ENCODE measurements around the gene BTBD10.
"Not testable (repeated sequence)": the region's sequence is repeated elsewhere in the genome, so short reads cannot be mapped to it uniquely, and the experiment has no call there.

The BTBD10 gene

GRCh38 chr11:13421561-13421960 is 41.5 kb downstream of the BTBD10 start:
- H3K27me3 ChIP-seq (ENCODE audit: insufficient read depth, poor library complexity, severe bottlenecking) = no peaks in the 10 kb centered on the region
- TF ChIP-seq CTCF (IDR thresholded peaks at IDR 0.05; ENCODE audit: poor library complexity, severe bottlenecking) = no peak
- no peaks in the 10 kb centered on the region for H3K9me3 ChIP-seq (ENCODE audit: severe bottlenecking)
- DNase-seq (ENCODE audit: low spot score) (no peak), ATAC-seq (ENCODE audit: low read depth) (no peak)
- H3K36me3 ChIP-seq (ENCODE audit: low read depth) = peaks cover 30% of the 10 kb centered on the region
- no peak overlapping the region for H3K4me3 ChIP-seq (ENCODE audit: severe bottlenecking)
- peaks cover 7% of the 10 kb centered on the region for H3K4me1 ChIP-seq (ENCODE audit: insufficient read depth, poor library complexity, severe bottlenecking)
- H3K27ac ChIP-seq (ENCODE audit: poor library complexity, severe bottlenecking) = no peak overlapping the region

- DNase-seq (ENCODE audit: low spot score) = no peak
- Histone ChIP-seq H3K9me3 (ENCODE audit: severe bottlenecking) (no peaks in the 10 kb centered on the region), H3K4me1 (ENCODE audit: insufficient read depth, poor library complexity, severe bottlenecking) (no peaks in the 10 kb centered on the region), H3K4me3 (ENCODE audit: severe bottlenecking) (no peak overlapping the region), H3K27ac (ENCODE audit: poor library complexity, severe bottlenecking) (no peak overlapping the region), H3K27me3 (ENCODE audit: insufficient read depth, poor library complexity, severe bottlenecking) (no peaks in the 10 kb centered on the region), H3K36me3 (ENCODE audit: low read depth) (peaks cover 68% of the 10 kb centered on the region)
- ATAC-seq (ENCODE audit: low read depth) = no peak
- no peak for TF ChIP-seq CTCF (IDR thresholded peaks at IDR 0.05; ENCODE audit: poor library complexity, severe bottlenecking)
These were observed 47.8 kb downstream of the BTBD10 start for GRCh38 chr11:13415201-13415600.

DNA sequence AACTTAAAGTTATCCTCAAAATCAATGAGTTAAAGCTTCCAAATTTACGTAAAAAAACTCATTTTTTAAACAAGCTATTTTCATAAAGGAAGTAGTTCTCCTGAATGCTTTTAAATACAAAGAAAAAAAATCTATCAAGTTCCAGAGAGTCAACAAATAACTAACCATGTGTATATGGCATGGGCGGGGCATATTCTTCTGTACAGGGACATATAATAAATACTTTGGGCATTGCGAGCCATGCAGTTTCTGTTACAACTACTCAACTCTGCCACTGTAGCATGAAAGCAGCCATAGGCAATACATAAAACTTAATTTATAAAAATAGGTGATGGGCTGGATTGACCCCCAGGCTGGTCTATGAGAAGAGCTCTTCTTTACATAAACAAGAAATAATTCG is 57.8 kb downstream of the BTBD10 start:
- Histone ChIP-seq H3K36me3 (ENCODE audit: low read depth) (peaks cover 56% of the 10 kb centered on the region), H3K27me3 (ENCODE audit: insufficient read depth, poor library complexity, severe bottlenecking) (no peaks in the 10 kb centered on the region), H3K27ac (ENCODE audit: poor library complexity, severe bottlenecking) (no peak overlapping the region), H3K9me3 (ENCODE audit: severe bottlenecking) (no peaks in the 10 kb centered on the region), H3K4me1 (ENCODE audit: insufficient read depth, poor library complexity, severe bottlenecking) (no peaks in the 10 kb centered on the region), H3K4me3 (ENCODE audit: severe bottlenecking) (no peak overlapping the region)
- DNase-seq (ENCODE audit: low spot score) (no peak), ATAC-seq (ENCODE audit: low read depth) (no peak)
- TF ChIP-seq CTCF (IDR thresholded peaks at IDR 0.05; ENCODE audit: poor library complexity, severe bottlenecking) = no peak

GRCh38 chr11:13398335-13398734 is 64.7 kb downstream of the BTBD10 start:
- H3K4me1 ChIP-seq (ENCODE audit: insufficient read depth, poor library complexity, severe bottlenecking); ATAC-seq (ENCODE audit: low read depth); DNase-seq (ENCODE audit: low spot score): not testable (repeated sequence)

GRCh38 chr11:13391217-13391616 is 71.8 kb downstream of the BTBD10 start:
- H3K4me1 ChIP-seq (ENCODE audit: insufficient read depth, poor library complexity, severe bottlenecking) = no peaks in the 10 kb centered on the region
- H3K9me3 ChIP-seq (ENCODE audit: severe bottlenecking) = no peaks in the 10 kb centered on the region
- DNase-seq (ENCODE audit: low spot score) (no peak), ATAC-seq (ENCODE audit: low read depth) (no peak)
- no peaks in the 10 kb centered on the region for H3K27me3 ChIP-seq (ENCODE audit: insufficient read depth, poor library complexity, severe bottlenecking)
- H3K4me3 ChIP-seq (ENCODE audit: severe bottlenecking) = no peak overlapping the region
- no peak for TF ChIP-seq CTCF (IDR thresholded peaks at IDR 0.05; ENCODE audit: poor library complexity, severe bottlenecking)
- H3K27ac ChIP-seq (ENCODE audit: poor library complexity, severe bottlenecking) = no peak overlapping the region
- peaks cover 36% of the 10 kb centered on the region for H3K36me3 ChIP-seq (ENCODE audit: low read depth)

More at GRCh38 chr11:13398335-13398734, 64.7 kb downstream of the BTBD10 start:
- H3K36me3 ChIP-seq (ENCODE audit: low read depth) = peaks cover 34% of the 10 kb centered on the region
- H3K27ac ChIP-seq (ENCODE audit: poor library complexity, severe bottlenecking); H3K27me3 ChIP-seq (ENCODE audit: insufficient read depth, poor library complexity, severe bottlenecking); H3K4me3 ChIP-seq (ENCODE audit: severe bottlenecking); H3K9me3 ChIP-seq (ENCODE audit: severe bottlenecking): not testable (repeated sequence)
